CD4-positive, CD25-positive, alpha-beta regulatory T cell (primary cell): ENCODE measurements around the gene SLC39A12. TPM values are rescaled to one million over a fixed set of nuclear protein-coding genes. Genes with fewer than 3 reads are reported as not detected.

Experiments
- ATAC-seq, 2 donors: fragments of 150-1000 bp; cut with Tn5 transposase; one replicate each; pipeline ENCODE4 v1.10.0; 2021; ENCODE audit warnings: low read depth in 2 of 2, moderate number of reproducible peaks in 2 of 2, moderate library complexity in 1 of 2
- DNase-seq, 3 donors: peaks; one replicate each; pipeline versions ENCODE4 v3.0.0 to v3.0.0-alpha.2; 2012 to 2022; ENCODE audit warnings: mixed read lengths in 1 of 3
- H3K27ac ChIP-seq: one replicate; pipeline ENCODE4 v1.7.0; 2013; ENCODE audit warnings: mild to moderate bottlenecking, low read length; ENCODE audit not compliant: insufficient read depth, poor library complexity, severe bottlenecking
- H3K27me3 ChIP-seq: one replicate; pipeline ENCODE4 v1.7.0; 2013; ENCODE audit warnings: low read length; ENCODE audit not compliant: control insufficient read depth, insufficient read depth
- H3K36me3 ChIP-seq: one replicate; pipeline ENCODE4 v1.7.0; 2013; ENCODE audit warnings: mild to moderate bottlenecking, low read length, moderate library complexity; ENCODE audit not compliant: control insufficient read depth, insufficient read depth
- H3K4me1 ChIP-seq: 2 replicates; pipeline ENCODE4 v1.7.0; 2013; ENCODE audit warnings: mild to moderate bottlenecking, low read length; ENCODE audit not compliant: insufficient read depth, control insufficient read depth, poor library complexity, severe bottlenecking
- H3K4me3 ChIP-seq: one replicate; pipeline ENCODE4 v1.7.0; 2013; ENCODE audit warnings: low read depth, mild to moderate bottlenecking, low read length, moderate library complexity
- H3K9me3 ChIP-seq, 2 experiments: 1 replicate in 1 of 2; 2 replicates in 1 of 2; pipeline ENCODE4 v1.7.0; 2013; ENCODE audit warnings: low read length in 2 of 2, mild to moderate bottlenecking in 1 of 2, moderate library complexity in 1 of 2; ENCODE audit not compliant: control insufficient read depth in 2 of 2
- H3K27ac Mint-ChIP-seq, 3 donors: one replicate each; pipeline ENCODE4 v1.8.0; 2020 to 2022; ENCODE audit warnings: mild to moderate bottlenecking in 3 of 3, mixed read lengths in 3 of 3, moderate library complexity in 2 of 3
- H3K27me3 Mint-ChIP-seq: one replicate; pipeline ENCODE4 v1.8.0; 2022; ENCODE audit warnings: mild to moderate bottlenecking, mixed read lengths
- H3K36me3 Mint-ChIP-seq: one replicate; pipeline ENCODE4 v1.8.0; 2020; ENCODE audit warnings: mixed read lengths
- H3K4me1 Mint-ChIP-seq, 4 donors: one replicate each; pipeline ENCODE4 v1.8.0; 2020 to 2022; ENCODE audit warnings: mixed read lengths in 4 of 4, mild to moderate bottlenecking in 1 of 4
- H3K4me3 Mint-ChIP-seq, 4 donors: one replicate each; pipeline ENCODE4 v1.8.0; 2020 to 2022; ENCODE audit warnings: mild to moderate bottlenecking in 4 of 4, mixed read lengths in 4 of 4, moderate library complexity in 3 of 4
- H3K9me3 Mint-ChIP-seq, 7 donors: one replicate each; pipeline ENCODE4 v1.8.0; 2020 to 2022; ENCODE audit warnings: mixed read lengths in 7 of 7, mild to moderate bottlenecking in 3 of 7, moderate library complexity in 2 of 7
- polyA plus RNA-seq, 4 donors: library from polyadenylated mRNA; unstranded; fragments of 300-500 nt; fragmentation: Illumina TruSeq; gene quantifications; one replicate each; pipeline ENCODE4 v1.2.3, GENCODE V29; 2021
- total RNA-seq: library from RNA; stranded (reverse); gene quantifications from one replicate; pipeline ENCODE4 v1.2.3, GENCODE V29; 2022

Gene SLC39A12
- total and polyA plus RNA-seq, 5 donors from 2014 or later = not detected

DNA sequence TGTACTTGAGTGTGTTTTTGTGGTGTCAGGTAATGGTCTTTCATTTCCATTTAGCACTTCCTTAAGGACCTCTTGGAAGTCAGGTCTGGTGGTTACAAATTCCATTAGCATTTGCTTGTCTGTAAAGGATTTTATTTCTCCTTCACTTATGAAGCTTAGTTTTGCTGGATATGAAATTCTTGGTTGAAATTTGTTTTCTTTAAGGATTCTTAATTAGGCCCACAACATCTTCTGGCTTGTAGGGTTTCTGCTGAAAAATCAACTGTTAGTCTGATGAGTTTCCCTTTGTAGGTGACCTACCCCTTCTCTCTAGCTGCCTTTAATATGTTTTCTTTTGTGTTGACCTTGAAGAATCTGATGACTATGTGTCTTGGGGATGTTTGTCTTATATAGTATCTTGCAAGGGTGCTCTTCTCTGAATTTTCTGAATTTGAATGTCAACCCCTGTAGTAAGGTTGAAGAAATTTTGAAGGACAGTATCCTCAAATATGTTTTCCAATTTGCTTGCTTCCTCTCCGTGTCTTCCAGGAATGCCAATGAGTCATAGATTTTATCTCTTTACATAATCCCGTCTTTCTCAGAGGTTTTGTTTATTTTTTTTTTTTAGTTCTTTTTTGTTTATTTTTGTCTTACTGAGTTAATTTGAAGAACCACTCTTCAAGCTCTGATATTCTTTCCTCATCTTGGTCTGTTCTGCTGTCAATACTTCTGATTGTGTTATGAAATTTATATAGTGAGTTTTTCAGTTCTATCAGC, 70.2 kb downstream of the SLC39A12 start:
- Histone ChIP-seq H3K27me3 (no peaks in the 10 kb centered on the region), H3K4me1 (no peaks in the 10 kb centered on the region), H3K36me3 (no peaks in the 10 kb centered on the region), H3K27ac (no peak overlapping the region), H3K4me3 (no peak overlapping the region), H3K9me3 (peaks cover 0 to 4% of the 10 kb centered on the region in 2 experiments)
- H3K27ac Mint-ChIP-seq = no peak overlapping the region
- peaks cover 6% of the 10 kb centered on the region for H3K27me3 Mint-ChIP-seq
- H3K9me3 Mint-ChIP-seq = peaks cover 4 to 26% (median 14%) of the 10 kb centered on the region in 7 donors
- no peaks in the 10 kb centered on the region for H3K4me1 Mint-ChIP-seq
- H3K4me3 Mint-ChIP-seq = no peak overlapping the region
- no peak for ATAC-seq
- DNase-seq = no peak
- H3K36me3 Mint-ChIP-seq = no peaks in the 10 kb centered on the region

GRCh38 chr10:18043148-18044006, 91.7 kb downstream of the SLC39A12 start:
- ATAC-seq = no peak
- H3K4me3 ChIP-seq = no peak overlapping the region
- no peak overlapping the region for H3K27ac ChIP-seq
- no peaks in the 10 kb centered on the region for H3K9me3 ChIP-seq
- H3K27me3 Mint-ChIP-seq = peaks cover 10% of the 10 kb centered on the region
- peaks cover 2% of the 10 kb centered on the region for H3K27me3 ChIP-seq
- no peak for DNase-seq
- no peak overlapping the region for H3K27ac Mint-ChIP-seq
- H3K9me3 Mint-ChIP-seq = no peaks in the 10 kb centered on the region
- no peaks in the 10 kb centered on the region for H3K4me1 ChIP-seq
- H3K36me3 ChIP-seq = no peaks in the 10 kb centered on the region
- H3K4me3 Mint-ChIP-seq = no peak overlapping the region
- H3K36me3 Mint-ChIP-seq = no peaks in the 10 kb centered on the region
- H3K4me1 Mint-ChIP-seq = no peaks in the 10 kb centered on the region

- no peaks in the 10 kb centered on the region for H3K4me1 ChIP-seq
- ATAC-seq = no peak
- H3K9me3 ChIP-seq = no peaks in the 10 kb centered on the region
- H3K27ac Mint-ChIP-seq = no peak overlapping the region
- H3K27me3 Mint-ChIP-seq = peaks cover 12% of the 10 kb centered on the region
- H3K27me3 ChIP-seq = peaks cover 2% of the 10 kb centered on the region
- H3K36me3 ChIP-seq = no peaks in the 10 kb centered on the region
- H3K9me3 Mint-ChIP-seq = no peaks in the 10 kb centered on the region
- H3K4me3 Mint-ChIP-seq = no peak overlapping the region
- no peaks in the 10 kb centered on the region for H3K4me1 Mint-ChIP-seq
- H3K4me3 ChIP-seq = no peak overlapping the region
- DNase-seq = no peak
- no peaks in the 10 kb centered on the region for H3K36me3 Mint-ChIP-seq
- H3K27ac ChIP-seq = no peak overlapping the region
Observed at GRCh38 chr10:18044976-18045720, 93.4 kb downstream of the SLC39A12 start.

- DNase-seq (no peak), ATAC-seq (no peak)
- no peak overlapping the region for H3K4me3 ChIP-seq
- no peaks in the 10 kb centered on the region for H3K4me1 ChIP-seq
- peaks cover 0 to 5% (median 1%) of the 10 kb centered on the region in 7 donors for H3K9me3 Mint-ChIP-seq
- H3K4me1 Mint-ChIP-seq = no peaks in the 10 kb centered on the region
- H3K27ac Mint-ChIP-seq = no peak overlapping the region
- no peak overlapping the region for H3K27ac ChIP-seq
- no peaks in the 10 kb centered on the region for H3K27me3 Mint-ChIP-seq
- no peaks in the 10 kb centered on the region for H3K9me3 ChIP-seq
- H3K4me3 Mint-ChIP-seq = no peak overlapping the region
- no peaks in the 10 kb centered on the region for H3K36me3 ChIP-seq
- no peaks in the 10 kb centered on the region for H3K27me3 ChIP-seq
- no peaks in the 10 kb centered on the region for H3K36me3 Mint-ChIP-seq
Observed at GRCh38 chr10:18056583-18056982, 104.9 kb downstream of the SLC39A12 start.

DNA sequence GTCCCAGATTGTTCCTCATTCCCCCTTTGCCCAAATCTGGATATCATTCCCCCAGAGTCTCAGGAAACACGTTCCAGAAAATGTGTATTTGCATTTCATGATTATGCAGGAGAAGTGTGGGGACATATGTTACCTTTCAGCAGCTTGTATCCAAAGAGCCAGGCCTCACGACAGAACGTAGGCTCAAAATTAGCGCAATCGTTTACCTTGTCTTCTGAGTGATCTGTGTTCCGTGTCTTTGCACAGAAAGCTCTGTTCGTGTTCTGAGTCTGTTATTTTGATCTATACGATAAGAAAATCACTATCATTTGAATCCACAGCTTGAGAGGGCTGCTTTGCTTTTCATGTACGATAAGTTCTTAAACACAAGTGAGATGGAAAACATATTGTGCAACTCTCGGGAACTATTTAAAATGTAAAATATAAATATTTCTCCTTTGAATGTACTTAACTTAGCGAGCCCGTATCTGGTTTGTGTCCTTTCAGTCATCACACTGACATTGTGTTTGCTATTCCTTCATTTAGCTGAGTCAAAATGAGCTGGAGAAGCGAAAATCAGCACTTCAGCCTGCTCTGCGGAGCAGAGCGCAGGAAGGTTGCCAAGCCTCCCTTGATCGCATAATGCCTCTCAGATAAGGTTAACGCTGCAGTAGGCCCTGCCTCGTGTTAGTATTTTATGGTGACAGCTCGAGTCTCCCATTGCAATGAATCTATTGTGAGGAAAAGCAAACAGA, 108.3 kb downstream of the SLC39A12 start:
- no peak for DNase-seq
- Histone ChIP-seq H3K27ac (no peak overlapping the region), H3K27me3 (no peaks in the 10 kb centered on the region), H3K4me3 (no peak overlapping the region), H3K9me3 (no peaks in the 10 kb centered on the region), H3K36me3 (no peaks in the 10 kb centered on the region), H3K4me1 (no peaks in the 10 kb centered on the region)
- H3K27me3 Mint-ChIP-seq = no peaks in the 10 kb centered on the region
- no peaks in the 10 kb centered on the region for H3K36me3 Mint-ChIP-seq
- no peak overlapping the region for H3K4me3 Mint-ChIP-seq
- no peak for ATAC-seq
- H3K27ac Mint-ChIP-seq = no peak overlapping the region
- no peaks in the 10 kb centered on the region for H3K4me1 Mint-ChIP-seq
- peaks cover 0 to 4% (median 0%) of the 10 kb centered on the region in 7 donors for H3K9me3 Mint-ChIP-seq

DNA sequence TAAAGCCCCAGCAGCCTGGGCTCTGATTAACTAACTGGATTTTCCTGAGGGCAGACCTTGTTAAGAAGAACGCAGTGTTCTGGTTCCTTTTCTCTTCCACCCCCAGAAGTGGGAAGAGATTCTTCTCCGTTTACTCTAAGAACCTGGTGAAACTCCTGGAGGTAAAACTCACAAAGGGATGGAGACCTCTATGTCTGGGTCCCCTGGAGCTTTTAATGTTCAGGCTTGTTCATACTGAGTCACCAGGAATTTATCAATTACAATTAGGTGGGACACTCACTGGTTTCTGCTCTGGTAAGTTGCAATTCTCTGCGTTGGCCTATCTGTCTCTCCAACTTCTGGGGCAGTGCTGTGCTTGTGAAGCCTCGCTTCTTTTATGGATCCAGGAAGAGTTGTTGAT, 115.2 kb downstream of the SLC39A12 start:
- Histone ChIP-seq H3K27ac (no peak overlapping the region), H3K4me1 (no peaks in the 10 kb centered on the region), H3K36me3 (no peaks in the 10 kb centered on the region), H3K4me3 (no peak overlapping the region), H3K27me3 (no peaks in the 10 kb centered on the region), H3K9me3 (no peaks in the 10 kb centered on the region)
- Mint-ChIP-seq H3K27ac (no peak overlapping the region), H3K9me3 (peaks cover 0 to 4% (median 0%) of the 10 kb centered on the region in 7 donors), H3K4me3 (no peak overlapping the region), H3K27me3 (peaks cover 4% of the 10 kb centered on the region), H3K36me3 (no peaks in the 10 kb centered on the region), H3K4me1 (no peaks in the 10 kb centered on the region)
- no peak for DNase-seq
- no peak for ATAC-seq

- Histone ChIP-seq H3K9me3 (no peaks in the 10 kb centered on the region), H3K4me3 (no peak overlapping the region), H3K36me3 (no peaks in the 10 kb centered on the region), H3K27me3 (no peaks in the 10 kb centered on the region), H3K4me1 (no peaks in the 10 kb centered on the region), H3K27ac (no peak overlapping the region)
- no peaks in the 10 kb centered on the region for H3K4me1 Mint-ChIP-seq
- H3K36me3 Mint-ChIP-seq = no peaks in the 10 kb centered on the region
- DNase-seq = no peak
- no peak for ATAC-seq
- no peak overlapping the region for H3K27ac Mint-ChIP-seq
- H3K27me3 Mint-ChIP-seq = peaks cover 4% of the 10 kb centered on the region
- H3K4me3 Mint-ChIP-seq = no peak overlapping the region
- H3K9me3 Mint-ChIP-seq = peaks cover 0 to 3% (median 0%) of the 10 kb centered on the region in 7 donors
Observed at GRCh38 chr10:18068401-18068800, 116.7 kb downstream of the SLC39A12 start.
